H1 (cell line): Measurements from ENCODE around the gene RAD51B.

ENCODE experiments used
- CEBPB ChIP-seq: IDR thresholded peaks from 2 replicates; pipeline ENCODE4 v1.6.1; 2012; ENCODE audit warnings: low read depth, low read length
- EGR1 ChIP-seq: IDR thresholded peaks from 2 replicates; pipeline ENCODE4 v1.6.1; 2011; ENCODE audit warnings: low read depth, low read length, borderline replicate concordance
- EZH2 ChIP-seq: fragments of 200-600 bp; sonication (generic); IDR thresholded peaks from 2 replicates; pipeline ENCODE4 v1.7.1; 2012; ENCODE audit warnings: low read depth, mild to moderate bottlenecking, moderate library complexity, low read length, inconsistent platforms; ENCODE audit not compliant: severe bottlenecking
- POLR2AphosphoS5 ChIP-seq: IDR thresholded peaks from 2 replicates; pipeline ENCODE4 v1.6.1; 2011; ENCODE audit warnings: low read depth, low read length
- POU5F1 ChIP-seq: IDR thresholded peaks from 2 replicates; pipeline ENCODE4 v1.6.1; 2011; ENCODE audit warnings: low read depth, mild to moderate bottlenecking, low read length, moderate library complexity
- RBBP5 ChIP-seq: IDR thresholded peaks from 2 replicates; pipeline ENCODE4 v1.7.1; 2012; ENCODE audit warnings: low read depth, mild to moderate bottlenecking, inconsistent platforms, low read length, moderate library complexity, borderline replicate concordance
- RFX5 ChIP-seq: IDR thresholded peaks from 2 replicates; pipeline ENCODE4 v1.6.1; 2011; ENCODE audit warnings: low read depth, low read length, improper control_type of control experiment, borderline replicate concordance
- SUZ12 ChIP-seq: fragments of 200-600 bp; sonication (generic); IDR thresholded peaks from 2 replicates; pipeline ENCODE4 v1.6.1; 2012; ENCODE audit warnings: mild to moderate bottlenecking, inconsistent platforms, low read length, moderate library complexity, mixed read lengths
- TBP ChIP-seq: IDR thresholded peaks from 2 replicates; pipeline ENCODE4 v1.6.1; 2011; ENCODE audit warnings: low read depth, low read length, improper control_type of control experiment
- YY1 ChIP-seq: IDR thresholded peaks from 2 replicates; pipeline ENCODE4 v1.6.1; 2011; ENCODE audit warnings: low read depth, mild to moderate bottlenecking, low read length
- ZNF274 ChIP-seq: IDR thresholded peaks from 2 replicates; pipeline ENCODE4 v1.7.0; 2012; ENCODE audit warnings: low read length, borderline replicate concordance; ENCODE audit errors: extremely low read depth
- TF ChIP-seq, protein P1 (sequence below), 3 experiments: IDR thresholded peaks; 1 replicate in 2 of 3; 2 replicates in 1 of 3; pipeline versions ENCODE4 v1.5.1 to v1.6.1; 2011; ENCODE audit warnings: low read length in 3 of 3, mild to moderate bottlenecking in 3 of 3, inconsistent platforms in 2 of 3, low read depth in 1 of 3, moderate library complexity in 1 of 3; ENCODE audit not compliant: insufficient read depth in 1 of 3; ENCODE audit errors: control extremely low read depth in 1 of 3

DNA sequence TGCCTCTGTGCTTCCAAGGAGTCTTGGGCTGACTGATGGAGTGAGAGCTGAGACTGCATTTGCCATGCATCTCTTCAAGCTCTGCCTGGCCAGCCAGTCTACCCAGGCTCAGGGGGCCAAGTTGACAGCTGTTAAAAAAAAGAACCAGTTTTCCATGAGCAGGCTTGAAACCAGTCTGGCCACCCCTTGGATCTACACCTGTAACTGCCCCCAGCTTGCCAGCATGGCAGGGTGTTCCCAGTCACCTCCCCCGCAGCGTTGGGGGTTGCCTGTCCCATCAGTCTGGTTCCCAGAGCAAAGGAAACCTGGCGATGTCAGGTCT is 770.6 kb downstream of the RAD51B start:
- TF ChIP-seq, protein P1, sequence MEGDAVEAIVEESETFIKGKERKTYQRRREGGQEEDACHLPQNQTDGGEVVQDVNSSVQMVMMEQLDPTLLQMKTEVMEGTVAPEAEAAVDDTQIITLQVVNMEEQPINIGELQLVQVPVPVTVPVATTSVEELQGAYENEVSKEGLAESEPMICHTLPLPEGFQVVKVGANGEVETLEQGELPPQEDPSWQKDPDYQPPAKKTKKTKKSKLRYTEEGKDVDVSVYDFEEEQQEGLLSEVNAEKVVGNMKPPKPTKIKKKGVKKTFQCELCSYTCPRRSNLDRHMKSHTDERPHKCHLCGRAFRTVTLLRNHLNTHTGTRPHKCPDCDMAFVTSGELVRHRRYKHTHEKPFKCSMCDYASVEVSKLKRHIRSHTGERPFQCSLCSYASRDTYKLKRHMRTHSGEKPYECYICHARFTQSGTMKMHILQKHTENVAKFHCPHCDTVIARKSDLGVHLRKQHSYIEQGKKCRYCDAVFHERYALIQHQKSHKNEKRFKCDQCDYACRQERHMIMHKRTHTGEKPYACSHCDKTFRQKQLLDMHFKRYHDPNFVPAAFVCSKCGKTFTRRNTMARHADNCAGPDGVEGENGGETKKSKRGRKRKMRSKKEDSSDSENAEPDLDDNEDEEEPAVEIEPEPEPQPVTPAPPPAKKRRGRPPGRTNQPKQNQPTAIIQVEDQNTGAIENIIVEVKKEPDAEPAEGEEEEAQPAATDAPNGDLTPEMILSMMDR (IDR thresholded peaks at IDR 0.05; ENCODE audit: control extremely low read depth in 1 of 3, insufficient read depth in 1 of 3, low read depth in 1 of 3, low read length in 3 of 3), result no peak
- TF ChIP-seq RBBP5, result no peak
- TF ChIP-seq EGR1, result no peak
- no peak for TF ChIP-seq RFX5
- no peak for TF ChIP-seq POU5F1
- TF ChIP-seq CEBPB, result no peak
- no peak for TF ChIP-seq ZNF274
- no peak for TF ChIP-seq EZH2
- TF ChIP-seq TBP, result no peak
- no peak for TF ChIP-seq YY1
- TF ChIP-seq POLR2AphosphoS5, result no peak
- TF ChIP-seq SUZ12, result no peak
